GM12878 (cell line): ENCODE measurements around the gene KRTAP5-2. TPM values are rescaled to one million over a fixed set of nuclear protein-coding genes. Genes with fewer than 3 reads are reported as not detected.

Experiments used
- ATAC-seq: fragments of 200-7000 bp; cut with Tn5 transposase; 3 replicates; pipeline ENCODE4 v1.9.1; 2020; ENCODE audit warnings: mild to moderate bottlenecking, moderate library complexity
- BruUV-seq: library from RNA; stranded (reverse); fragments of 400-500 nt; replicated peaks from 2 replicates; lab custom pipeline; 2021; lab: Mats Ljungman, UMichigan
- CTCF ChIA-PET: fragments of 300-600 bp; sonication (Branson Sonifier 250); formaldehyde crosslinking; extraction: SDS; loops from one replicate; lab custom pipeline; 2021; ENCODE audit warnings: inconsistent platforms; lab: Yijun Ruan, JAX
- POLR2A ChIA-PET: fragments of 350-600 bp; formaldehyde crosslinking; extraction: SDS; loops from one replicate; lab custom pipeline; 2021; ENCODE audit warnings: inconsistent platforms; lab: Charles Lee
- RAD21 ChIA-PET: fragments of 300-600 bp; sonication (Branson Sonifier 250); formaldehyde crosslinking; loops from one replicate; lab custom pipeline; 2023; ENCODE audit warnings: antibody characterized with exemption; ENCODE audit not compliant: unreplicated experiment; lab: Charles Lee
- SMC1A ChIA-PET: fragments of 300-600 bp; sonication (Branson Sonifier 250); formaldehyde crosslinking; loops from one replicate; lab custom pipeline; 2023; ENCODE audit not compliant: unreplicated experiment, uncharacterized antibody; lab: Charles Lee
- DNase-seq: peaks from one replicate; pipeline ENCODE4 v3.0.0-alpha.2; 2011; ENCODE audit warnings: low read depth, low spot score
- FAIRE-seq: peaks from 3 replicates; lab custom pipeline; 2011; peaks lifted over from hg19 to GRCh38; lab: Jason Lieb, UNC
- H2AFZ ChIP-seq: 2 replicates; pipeline ENCODE4 v1.6.0; 2011; ENCODE audit warnings: low read depth, low read length, control low read depth; ENCODE audit not compliant: control insufficient read depth
- H3K27ac ChIP-seq: 2 replicates; pipeline ENCODE4 v1.5.1; 2011; ENCODE audit warnings: control low read depth; ENCODE audit not compliant: control insufficient read depth, insufficient read depth
- H3K27me3 ChIP-seq, 2 experiments: replicated peaks in 1 of 2; 2 replicates each; pipeline versions ENCODE4 v1.6.0 to v1.6.1; 2011; ENCODE audit warnings: low read length in 1 of 2; ENCODE audit not compliant: control insufficient read depth in 2 of 2, insufficient read depth in 2 of 2
- H3K36me3 ChIP-seq, 2 experiments: 2 replicates each; pipeline ENCODE4 v1.5.1; 2011; ENCODE audit warnings: low read length in 1 of 2; ENCODE audit not compliant: control insufficient read depth in 2 of 2, insufficient read depth in 2 of 2
- H3K4me1 ChIP-seq: 2 replicates; pipeline ENCODE4 v1.6.1; 2011; ENCODE audit warnings: mild to moderate bottlenecking, low read length, moderate library complexity, mixed read lengths; ENCODE audit not compliant: control insufficient read depth, insufficient read depth
- H3K4me2 ChIP-seq: 2 replicates; pipeline ENCODE4 v1.6.0; 2011; ENCODE audit warnings: control low read depth; ENCODE audit not compliant: control insufficient read depth, insufficient read depth
- H3K4me3 ChIP-seq: fragments of 200-600 bp; sonication (generic); 2 replicates; pipeline ENCODE4 v1.5.1; 2016
- H3K79me2 ChIP-seq: 2 replicates; pipeline ENCODE4 v1.6.0; 2011; ENCODE audit warnings: low read length; ENCODE audit not compliant: control insufficient read depth, insufficient read depth
- H3K9ac ChIP-seq: 2 replicates; pipeline ENCODE4 v1.8.0; 2011; ENCODE audit warnings: low read length, control low read depth, mixed read lengths; ENCODE audit not compliant: control insufficient read depth, insufficient read depth
- H3K9me3 ChIP-seq: replicated peaks from 3 replicates; pipeline ENCODE4 v1.5.1; 2011; ENCODE audit warnings: mild to moderate bottlenecking, low read length; ENCODE audit not compliant: control insufficient read depth, insufficient read depth
- H4K20me1 ChIP-seq: 2 replicates; pipeline ENCODE4 v1.6.0; 2011; ENCODE audit not compliant: control insufficient read depth, insufficient read depth
- ATF7 ChIP-seq: fragments of 450-650 bp; IDR thresholded peaks from 2 replicates; pipeline ENCODE4 v1.6.1; 2016; ENCODE audit warnings: low read depth, mild to moderate bottlenecking
- MYB ChIP-seq: fragments of 150-350 bp; IDR thresholded peaks from 2 replicates; pipeline ENCODE4 v1.6.1; 2014; ENCODE audit warnings: mild to moderate bottlenecking, low read depth, low read length, borderline replicate concordance
- NR2C2 ChIP-seq: IDR thresholded peaks from 2 replicates; pipeline ENCODE4 v1.6.1; 2011; ENCODE audit warnings: borderline replicate concordance, low read depth; ENCODE audit not compliant: control insufficient read depth, insufficient read length
- RBBP5 ChIP-seq: fragments of 200-600 bp; sonication (generic); conservative IDR thresholded peaks from 2 replicates; pipeline ENCODE4 v1.6.1; 2016
- RCOR1 ChIP-seq: conservative IDR thresholded peaks from 2 replicates; pipeline ENCODE4 v1.6.1; 2012; ENCODE audit warnings: low read depth, low read length, improper control_type of control experiment
- SREBF1 ChIP-seq: IDR thresholded peaks from 2 replicates; pipeline ENCODE4 v1.6.1; 2012; ENCODE audit warnings: mild to moderate bottlenecking, low read length
- SUZ12 ChIP-seq: fragments of 200-600 bp; sonication (generic); IDR thresholded peaks from one replicate; pipeline ENCODE4 v1.6.1; 2018; ENCODE audit warnings: antibody characterized with exemption, mild to moderate bottlenecking; ENCODE audit not compliant: unreplicated experiment
- TCF12 ChIP-seq: IDR thresholded peaks from 2 replicates; pipeline ENCODE4 v1.6.1; 2011; ENCODE audit warnings: low read depth, mild to moderate bottlenecking, low read length
- ZBED1 ChIP-seq: IDR thresholded peaks from 2 replicates; pipeline ENCODE4 v1.6.1; 2016; ENCODE audit warnings: borderline replicate concordance
- ZBTB33 ChIP-seq: fragments of 450-650 bp; IDR thresholded peaks from 2 replicates; pipeline ENCODE4 v1.6.1; 2017; ENCODE audit warnings: mild to moderate bottlenecking
- ZNF687 ChIP-seq: fragments of 450-650 bp; IDR thresholded peaks from 2 replicates; pipeline ENCODE4 v1.6.1; 2017; ENCODE audit warnings: mild to moderate bottlenecking, moderate library complexity
- WGBS: methylation state at CpG from one replicate; pipeline ENCODE4 v1.1.6; 2016; ENCODE audit warnings: low lambda C conversion rate; ENCODE audit not compliant: insufficient replicate concordance, insufficient coverage; ENCODE audit errors: missing lambda C conversion rate; 5-methylcytosine and 5-hydroxymethylcytosine counted together
- in situ Hi-C: fragments of 300-500 bp; cut with MboI; formaldehyde crosslinking; loops from 9 replicates; pipeline ENCODE4 v1.14.3; 2018; ENCODE audit warnings: mixed read lengths
- intact Hi-C: fragments of 100-400 bp; cut with micrococcal nuclease; formaldehyde crosslinking; loops from one replicate; pipeline ENCODE4 v1.14.2; 2022; ENCODE audit not compliant: unreplicated experiment
- polyA plus RNA-seq, 11 experiments: library from polyadenylated mRNA; depleted of rRNA in 4 of 11; unstranded in 6 of 11; stranded (reverse) in 5 of 11; fragments of >200 nt; fragmentation: Nextera tagmentation in 4 of 11; fragmentation: Illumina TruSeq in 1 of 11; extraction: Ambion mirVana in 4 of 11; extraction: Trizol in 1 of 11; gene quantifications; 1 replicate in 1 of 11; 2 replicates in 10 of 11; pipeline versions ENCODE4 v1.2.1 to v1.2.3, GENCODE V29; 2011 to 2016; ENCODE audit warnings: inconsistent platforms in 2 of 11, missing spikeins in 2 of 11, low read depth in 1 of 11
- total RNA-seq, 4 experiments: library from RNA; depleted of rRNA in 3 of 4; stranded (reverse); fragments of >200 nt in 3 of 4; fragmentation: Illumina TruSeq in 1 of 4; extraction: Trizol in 1 of 4; gene quantifications; 2 replicates each; pipeline versions ENCODE4 v1.2.1 to v1.2.3, GENCODE V29; 2013 to 2021
- TF ChIP-seq, protein P1 (sequence below): IDR thresholded peaks from 2 replicates; pipeline ENCODE4 v1.6.1; 2012; ENCODE audit warnings: low read depth, low read length, improper control_type of control experiment

The KRTAP5-2 gene
- total and polyA plus RNA-seq, 10 of the 15 experiments (the other 5 are each of a cell fraction or from before 2014, with no cell fraction given), result not detected

GRCh38 chr11:1604711-1605110 is 6.6 kb upstream of the KRTAP5-2 start:
- POLR2A ChIA-PET, result no interaction called here
- no peak overlapping the region for H2AFZ ChIP-seq
- in situ Hi-C loops, result no loop called here

More at GRCh38 chr11:1604711-1605110, 6.6 kb upstream of the KRTAP5-2 start:
- Histone ChIP-seq H4K20me1 (no peaks in the 10 kb centered on the region), H3K9me3 (no peaks in the 10 kb centered on the region; the same call in 2 of the 3 replicates), H3K27ac (no peak overlapping the region), H3K4me3 (no peak overlapping the region), H3K9ac (no peak overlapping the region), H3K27me3 (peaks cover 0 to 1% of the 10 kb centered on the region in 2 experiments; a peak in 2 of 4 replicates), H3K4me2 (no peak overlapping the region), H3K36me3 (no peaks in the 10 kb centered on the region), H3K79me2 (no peaks in the 10 kb centered on the region), H3K4me1 (peaks cover 5% of the 10 kb centered on the region)
- intact Hi-C loops, result no loop called here
- no TSS peak for BruUV-seq
- RAD21 ChIA-PET, result no interaction called here
- TF ChIP-seq SREBF1 (no peak), NR2C2 (no peak), ATF7 (no peak), TCF12 (no peak), MYB (no peak), ZNF687 (no peak), RCOR1 (no peak), ZBTB33 (no peak), ZBED1 (no peak), SUZ12 (no peak), RBBP5 (no peak)
- TF ChIP-seq, protein P1, sequence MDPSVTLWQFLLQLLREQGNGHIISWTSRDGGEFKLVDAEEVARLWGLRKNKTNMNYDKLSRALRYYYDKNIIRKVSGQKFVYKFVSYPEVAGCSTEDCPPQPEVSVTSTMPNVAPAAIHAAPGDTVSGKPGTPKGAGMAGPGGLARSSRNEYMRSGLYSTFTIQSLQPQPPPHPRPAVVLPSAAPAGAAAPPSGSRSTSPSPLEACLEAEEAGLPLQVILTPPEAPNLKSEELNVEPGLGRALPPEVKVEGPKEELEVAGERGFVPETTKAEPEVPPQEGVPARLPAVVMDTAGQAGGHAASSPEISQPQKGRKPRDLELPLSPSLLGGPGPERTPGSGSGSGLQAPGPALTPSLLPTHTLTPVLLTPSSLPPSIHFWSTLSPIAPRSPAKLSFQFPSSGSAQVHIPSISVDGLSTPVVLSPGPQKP, result no peak
- SMC1A ChIA-PET, result no interaction called here
- ATAC-seq (no peak), FAIRE-seq (no peak), DNase-seq (no peak)
- WGBS, result 75% methylated on average over 7 of the region's 7 CpGs
- CTCF ChIA-PET, result interaction anchor here (1.0 to 1.5 kb wide), 2 partner anchors 10 to 30 kb away, joined by 3 to 4 read pairs; no protein-coding TSS in a partner anchor
